GM12865 (cell line): ENCODE results near the gene FBXO5.
"Not testable (repeated sequence)": the region's sequence is repeated elsewhere in the genome, so short reads cannot be mapped to it uniquely, and the experiment has no call there.

Experiments
- DNase-seq: peaks from one replicate; pipeline ENCODE4 v3.0.0; 2010; ENCODE audit warnings: low read depth
- H3K4me3 ChIP-seq: 2 replicates; pipeline ENCODE4 v1.5.1; 2011; ENCODE audit warnings: mild to moderate bottlenecking, low read depth, low read length, control low read depth
- TF ChIP-seq, protein P1 (sequence below): IDR thresholded peaks from 2 replicates; pipeline ENCODE4 v1.5.1; 2011; ENCODE audit warnings: low read length, control low read depth, low read depth, inconsistent platforms; ENCODE audit not compliant: insufficient read depth; ENCODE audit errors: missing control alignments

FBXO5 gene

DNA sequence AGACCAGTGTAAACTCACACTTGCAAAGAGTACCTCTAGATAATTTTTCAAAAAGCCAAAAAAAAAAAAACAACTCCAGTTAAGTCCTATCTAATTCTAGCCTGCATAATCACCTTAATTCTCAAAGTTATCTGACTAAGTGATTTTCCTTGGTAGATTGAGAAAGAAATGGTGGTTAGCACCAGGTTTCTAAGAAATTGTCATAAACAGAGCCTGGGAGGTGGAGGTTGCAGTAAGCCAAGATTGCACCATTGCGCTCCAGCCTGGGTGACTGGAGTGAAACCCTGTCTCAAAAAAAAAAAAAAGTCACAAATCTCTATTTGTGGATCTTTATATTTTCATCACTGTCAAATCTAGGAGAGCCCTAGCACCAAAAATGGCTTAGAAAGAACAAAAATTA is 8.9 kb downstream of the FBXO5 start:
- no peak overlapping the region for H3K4me3 ChIP-seq
- DNase-seq: no peak
- TF ChIP-seq, protein P1, sequence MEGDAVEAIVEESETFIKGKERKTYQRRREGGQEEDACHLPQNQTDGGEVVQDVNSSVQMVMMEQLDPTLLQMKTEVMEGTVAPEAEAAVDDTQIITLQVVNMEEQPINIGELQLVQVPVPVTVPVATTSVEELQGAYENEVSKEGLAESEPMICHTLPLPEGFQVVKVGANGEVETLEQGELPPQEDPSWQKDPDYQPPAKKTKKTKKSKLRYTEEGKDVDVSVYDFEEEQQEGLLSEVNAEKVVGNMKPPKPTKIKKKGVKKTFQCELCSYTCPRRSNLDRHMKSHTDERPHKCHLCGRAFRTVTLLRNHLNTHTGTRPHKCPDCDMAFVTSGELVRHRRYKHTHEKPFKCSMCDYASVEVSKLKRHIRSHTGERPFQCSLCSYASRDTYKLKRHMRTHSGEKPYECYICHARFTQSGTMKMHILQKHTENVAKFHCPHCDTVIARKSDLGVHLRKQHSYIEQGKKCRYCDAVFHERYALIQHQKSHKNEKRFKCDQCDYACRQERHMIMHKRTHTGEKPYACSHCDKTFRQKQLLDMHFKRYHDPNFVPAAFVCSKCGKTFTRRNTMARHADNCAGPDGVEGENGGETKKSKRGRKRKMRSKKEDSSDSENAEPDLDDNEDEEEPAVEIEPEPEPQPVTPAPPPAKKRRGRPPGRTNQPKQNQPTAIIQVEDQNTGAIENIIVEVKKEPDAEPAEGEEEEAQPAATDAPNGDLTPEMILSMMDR: no peak

DNA sequence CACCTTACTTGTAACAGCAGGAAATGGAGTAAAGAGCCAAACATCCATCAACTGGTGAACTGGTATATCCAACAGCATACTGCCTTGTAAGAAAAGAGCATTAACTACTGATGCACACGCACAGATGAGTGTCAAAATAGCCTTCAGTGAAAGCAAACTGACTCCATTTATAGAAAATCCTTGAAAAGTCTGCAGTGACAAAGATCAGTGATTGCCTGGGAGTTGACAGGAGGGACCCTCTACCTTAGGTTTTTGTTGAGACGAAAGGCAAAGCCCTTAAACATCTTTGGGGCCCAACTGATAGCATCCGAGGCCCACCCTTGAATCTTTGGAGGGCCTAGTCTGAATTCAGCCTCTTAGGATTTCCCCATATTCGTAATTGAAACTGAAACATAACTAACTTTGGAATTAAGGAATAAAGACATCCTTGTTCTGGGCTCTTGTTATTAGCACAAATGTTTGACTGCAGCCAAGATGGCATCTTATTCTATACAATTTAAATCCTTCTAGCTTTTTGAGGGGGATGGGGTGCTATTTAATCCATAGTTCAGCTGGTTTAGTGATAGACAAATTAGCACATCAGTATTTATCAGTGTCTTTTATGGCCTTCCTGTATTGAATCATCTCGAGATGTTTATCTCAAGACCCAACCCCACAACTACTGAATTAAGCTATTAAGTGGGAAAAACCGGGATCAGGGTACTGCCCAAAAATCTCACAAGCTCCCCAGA is 13.0 kb downstream of the FBXO5 start:
- H3K4me3 ChIP-seq: no peak overlapping the region
- DNase-seq: no peak
- TF ChIP-seq, protein P1: no peak

DNA sequence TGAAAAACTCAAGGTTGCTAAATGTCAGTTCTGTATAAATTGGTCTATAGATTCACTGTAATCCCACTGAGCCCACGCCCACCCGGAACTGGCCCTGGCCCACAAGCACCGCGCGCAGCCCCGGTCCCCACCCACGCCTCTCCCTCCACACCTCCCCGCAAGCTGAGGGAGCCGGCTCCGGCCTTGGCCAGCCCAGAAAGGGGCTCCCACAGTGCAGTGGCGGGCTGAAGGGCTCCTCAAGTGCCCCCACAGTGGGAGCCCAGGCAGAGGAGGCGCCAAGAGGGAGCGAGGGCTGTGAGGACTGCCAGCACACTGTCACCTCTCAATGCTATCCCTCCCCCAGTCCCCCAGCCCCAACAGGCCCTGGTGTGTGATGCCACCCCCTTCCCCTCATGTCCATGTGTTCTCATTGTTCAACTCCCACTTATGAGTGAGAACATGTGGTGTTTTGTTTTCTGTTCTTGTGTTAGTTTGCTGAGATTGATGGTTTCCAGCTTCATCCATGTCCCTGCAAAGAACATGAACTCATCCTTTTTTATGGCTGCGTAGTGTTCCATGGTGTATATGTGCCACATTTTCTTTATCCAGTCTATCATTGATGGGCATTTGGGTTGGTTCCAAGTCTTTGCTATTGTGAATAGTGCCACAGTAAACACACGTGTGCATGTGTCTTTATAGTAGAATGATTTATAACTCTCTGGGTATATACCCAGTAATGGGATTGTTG is 16.5 kb downstream of the FBXO5 start:
- DNase-seq, H3K4me3 ChIP-seq: not testable (repeated sequence)

DNA sequence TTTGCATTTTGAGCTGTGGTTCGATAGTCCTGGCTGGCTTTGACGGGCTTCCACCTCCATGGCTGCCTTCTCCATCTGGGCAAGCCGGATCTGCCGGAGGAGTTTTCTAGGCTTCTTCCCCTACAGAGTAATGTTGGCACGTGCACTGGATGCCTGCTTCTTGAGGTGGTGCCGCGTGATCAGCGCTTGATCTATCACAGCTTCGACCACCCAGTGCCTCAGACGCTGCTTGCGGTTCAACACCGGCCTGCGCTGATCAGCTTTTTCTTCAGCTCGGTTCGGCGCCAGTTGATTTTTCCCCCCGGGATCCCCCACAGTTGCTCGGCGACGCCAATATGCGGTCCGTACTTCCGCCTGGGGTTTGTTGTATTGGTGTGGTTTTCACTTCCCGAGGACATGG is 23.5 kb downstream of the FBXO5 start:
- TF ChIP-seq, protein P1: no peak
- no peak overlapping the region for H3K4me3 ChIP-seq
- DNase-seq: no peak

DNA sequence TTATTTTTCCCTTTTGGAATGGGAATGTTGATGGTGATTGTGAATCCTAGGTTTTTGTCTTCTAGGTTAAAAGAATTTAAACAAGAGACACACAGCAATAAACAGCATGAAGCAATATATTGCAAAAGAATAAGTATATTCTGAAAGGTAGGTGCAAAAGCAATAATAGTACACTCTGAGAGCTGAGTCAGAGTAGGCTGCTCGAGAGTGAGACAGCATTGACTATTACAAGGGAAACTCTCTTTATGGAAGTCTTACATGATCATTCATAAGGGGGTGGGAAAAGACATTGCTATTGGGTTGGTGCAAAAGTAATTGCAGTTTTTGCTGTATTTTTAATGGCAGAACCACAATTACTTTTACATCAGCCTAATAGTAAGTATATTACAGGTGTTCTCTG is 25.0 kb downstream of the FBXO5 start:
- DNase-seq: no peak
- TF ChIP-seq, protein P1: no peak
- no peak overlapping the region for H3K4me3 ChIP-seq

DNA sequence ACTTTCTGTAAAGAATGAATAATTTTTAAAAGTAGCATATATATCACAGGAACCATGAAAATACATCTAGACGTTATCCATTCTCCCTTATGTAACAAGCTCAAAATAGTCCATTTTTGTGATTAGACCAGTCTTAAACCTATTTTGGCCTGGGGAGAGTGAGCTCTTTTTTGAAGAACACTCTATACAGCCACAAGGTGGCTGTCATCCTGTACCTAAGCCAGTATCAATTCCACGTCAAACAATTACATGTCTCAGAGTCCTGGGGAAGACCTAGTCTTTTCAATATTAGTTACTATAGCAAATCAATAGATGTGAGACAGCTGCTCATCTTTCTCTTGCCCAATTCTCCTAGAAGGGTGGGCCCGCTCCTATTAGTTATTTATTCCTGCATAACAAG is 28.4 kb downstream of the FBXO5 start:
- no peak overlapping the region for H3K4me3 ChIP-seq
- TF ChIP-seq, protein P1: peak; percentile 11
- DNase-seq: peak; percentile 21

DNA sequence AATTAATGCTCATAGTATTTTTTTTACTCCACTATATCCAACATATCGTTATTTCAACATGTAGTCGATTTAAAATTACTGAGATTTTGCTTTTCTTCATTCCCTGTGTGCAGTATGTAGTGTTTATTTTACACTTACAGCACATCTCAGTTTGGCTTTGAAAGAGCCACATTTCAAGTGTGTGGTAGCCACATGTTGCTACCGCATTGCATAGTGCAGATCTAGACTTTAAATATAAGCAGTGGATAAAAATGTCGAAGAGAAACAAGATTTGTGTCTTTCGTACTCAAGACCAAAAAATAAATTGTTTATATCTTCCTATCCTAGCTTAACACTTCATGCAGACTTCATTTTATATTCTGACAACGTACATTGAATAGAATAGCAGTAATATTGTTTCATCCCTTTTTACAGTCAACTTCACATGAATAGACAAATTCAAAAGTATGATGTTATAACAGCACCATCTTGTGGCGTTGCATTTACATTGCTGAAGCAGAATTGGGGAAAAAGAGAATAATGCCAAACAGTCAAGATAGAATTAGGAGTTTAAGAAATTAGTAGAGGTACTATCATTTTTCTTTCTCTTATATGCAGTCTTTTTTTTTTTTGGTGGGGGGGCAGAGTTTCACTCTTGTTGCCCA is 29.9 kb downstream of the FBXO5 start:
- H3K4me3 ChIP-seq: no peak overlapping the region
- DNase-seq: peak; percentile 30
- TF ChIP-seq, protein P1: peak; percentile 34
